Stomach (tissue), 4 donors: Measurements from ENCODE around the gene RIC8A.

Experiments
- EP300 ChIP-seq: sonication (generic); formaldehyde crosslinking; IDR thresholded peaks from one replicate; pipeline ENCODE4 v1.6.1; 2017; ENCODE audit warnings: antibody characterized with exemption
- POLR2AphosphoS5 ChIP-seq, 3 donors: sonication (generic); formaldehyde crosslinking; IDR thresholded peaks; one replicate each; pipeline ENCODE4 v1.6.1; 2016; ENCODE audit warnings: antibody characterized with exemption in 3 of 3
- TF ChIP-seq, protein P1 (sequence below), 7 experiments: fragments of 450-650 bp in 4 of 7; fragments of 200-600 bp in 3 of 7; sonication (generic) in 3 of 7; IDR thresholded peaks; one replicate each; pipeline ENCODE4 v1.5.1; 2016 to 2019; ENCODE audit warnings: antibody characterized with exemption in 7 of 7, control low read depth in 2 of 7, mild to moderate bottlenecking in 1 of 7

DNA sequence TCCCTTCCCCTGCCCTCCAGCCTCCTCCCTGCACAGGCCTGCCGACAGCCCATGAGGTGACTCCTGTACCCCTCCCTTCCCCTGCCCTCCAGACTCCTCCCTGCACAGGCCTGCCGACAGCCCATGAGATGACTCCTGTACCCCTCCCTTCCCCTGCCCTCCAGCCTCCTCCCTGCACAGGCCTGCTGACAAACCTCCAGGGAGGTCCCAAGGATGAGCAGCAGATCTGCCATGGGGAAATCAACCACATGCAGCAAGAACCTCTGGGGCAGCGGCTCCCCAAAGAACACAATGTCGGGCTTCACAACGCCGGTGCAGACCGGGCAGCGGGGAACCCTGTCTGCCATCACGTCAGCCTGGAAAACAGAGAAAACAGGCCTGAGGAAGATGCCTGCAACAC lies 16.4 kb downstream of the RIC8A start:
- TF ChIP-seq POLR2AphosphoS5 (IDR thresholded peaks at IDR 0.05) (no peak), EP300 (no peak)
- TF ChIP-seq, protein P1, sequence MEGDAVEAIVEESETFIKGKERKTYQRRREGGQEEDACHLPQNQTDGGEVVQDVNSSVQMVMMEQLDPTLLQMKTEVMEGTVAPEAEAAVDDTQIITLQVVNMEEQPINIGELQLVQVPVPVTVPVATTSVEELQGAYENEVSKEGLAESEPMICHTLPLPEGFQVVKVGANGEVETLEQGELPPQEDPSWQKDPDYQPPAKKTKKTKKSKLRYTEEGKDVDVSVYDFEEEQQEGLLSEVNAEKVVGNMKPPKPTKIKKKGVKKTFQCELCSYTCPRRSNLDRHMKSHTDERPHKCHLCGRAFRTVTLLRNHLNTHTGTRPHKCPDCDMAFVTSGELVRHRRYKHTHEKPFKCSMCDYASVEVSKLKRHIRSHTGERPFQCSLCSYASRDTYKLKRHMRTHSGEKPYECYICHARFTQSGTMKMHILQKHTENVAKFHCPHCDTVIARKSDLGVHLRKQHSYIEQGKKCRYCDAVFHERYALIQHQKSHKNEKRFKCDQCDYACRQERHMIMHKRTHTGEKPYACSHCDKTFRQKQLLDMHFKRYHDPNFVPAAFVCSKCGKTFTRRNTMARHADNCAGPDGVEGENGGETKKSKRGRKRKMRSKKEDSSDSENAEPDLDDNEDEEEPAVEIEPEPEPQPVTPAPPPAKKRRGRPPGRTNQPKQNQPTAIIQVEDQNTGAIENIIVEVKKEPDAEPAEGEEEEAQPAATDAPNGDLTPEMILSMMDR (IDR thresholded peaks at IDR 0.05), result no peak
